Stomach (tissue), 9 donors: ENCODE measurements around the gene MTM1. TPM values are rescaled to one million over a fixed set of nuclear protein-coding genes. Genes with fewer than 3 reads are reported as not detected.

Source experiments
- DNase-seq, 2 donors: peaks; one replicate each; pipeline versions ENCODE4 v3.0.0 to v3.0.0-alpha.2; 2013 to 2019
- H3K27ac ChIP-seq, 5 donors: fragments of 200-600 bp in 4 of 5; sonication (generic) in 4 of 5; one replicate each; pipeline ENCODE4 v1.5.1; 2013 to 2019; ENCODE audit warnings: mild to moderate bottlenecking in 1 of 5, moderate library complexity in 1 of 5
- H3K27me3 ChIP-seq, 3 donors: fragments of 200-600 bp; sonication (generic); one replicate each; pipeline ENCODE4 v1.5.1; 2017 to 2019; ENCODE audit warnings: mixed run types in 1 of 3
- H3K36me3 ChIP-seq, 4 donors: fragments of 200-600 bp; sonication (generic); 1 replicate in 3 of 4; 2 replicates in 1 of 4; pipeline ENCODE4 v1.5.1; 2016 to 2019
- H3K4me1 ChIP-seq, 4 donors: fragments of 200-600 bp; sonication (generic); one replicate each; pipeline ENCODE4 v1.5.1; 2016 to 2019
- H3K4me3 ChIP-seq, 4 donors: fragments of 200-600 bp; sonication (generic) in 3 of 4; one replicate each; pipeline ENCODE4 v1.5.1; 2016 to 2019; ENCODE audit warnings: mild to moderate bottlenecking in 1 of 4
- H3K9me3 ChIP-seq, 4 donors: fragments of 200-600 bp; sonication (generic); one replicate each; pipeline ENCODE4 v1.5.1; 2016 to 2019
- EP300 ChIP-seq: sonication (generic); formaldehyde crosslinking; IDR thresholded peaks from one replicate; pipeline ENCODE4 v1.6.1; 2017; ENCODE audit warnings: antibody characterized with exemption
- POLR2A ChIP-seq, 4 donors: fragments of 450-650 bp; IDR thresholded peaks; one replicate each; pipeline ENCODE4 v1.6.1; 2016; ENCODE audit warnings: antibody characterized with exemption in 4 of 4, control low read depth in 2 of 4, mild to moderate bottlenecking in 1 of 4, moderate library complexity in 1 of 4
- POLR2AphosphoS5 ChIP-seq, 3 donors: sonication (generic); formaldehyde crosslinking; IDR thresholded peaks; one replicate each; pipeline ENCODE4 v1.6.1; 2016; ENCODE audit warnings: antibody characterized with exemption in 3 of 3
- WGBS, 5 donors: extraction: QIAGEN DNeasy Blood & Tissue Kit in 3 of 5; methylation state at CpG; one replicate each; pipeline versions ENCODE4 v1.1.5 to v1.1.7; 2013 to 2018; 5-methylcytosine and 5-hydroxymethylcytosine counted together
- intact Hi-C: fragments of 100-400 bp; cut with DNase I; formaldehyde crosslinking; loops from one replicate; pipeline ENCODE4 v1.15.1; 2023; ENCODE audit warnings: low total_unique reads
- polyA plus RNA-seq, 3 donors: library from polyadenylated mRNA; stranded (reverse); fragments of 200-250 nt; gene quantifications; one replicate each; pipeline ENCODE4 v1.2.3, GENCODE V29; 2013
- total RNA-seq, 5 donors: library from RNA; depleted of rRNA; stranded (reverse); fragments of >200 nt; gene quantifications; one replicate each; pipeline versions ENCODE4 v1.1.0 to v1.2.3, GENCODE V29; 2014 to 2016
- TF ChIP-seq, protein P1 (sequence below), 7 experiments: fragments of 450-650 bp in 4 of 7; fragments of 200-600 bp in 3 of 7; sonication (generic) in 3 of 7; IDR thresholded peaks; one replicate each; pipeline ENCODE4 v1.5.1; 2016 to 2019; ENCODE audit warnings: antibody characterized with exemption in 7 of 7, control low read depth in 2 of 7, mild to moderate bottlenecking in 1 of 7
- donor health status: healthy with polysubstance abuse.
- donor health status: Bipolar disorder and iron deficiency.
- donor health status: healthy.

Gene MTM1
- total and polyA plus RNA-seq, 8 donors: 3.5 to 28.0 (median 6.7) TPM

DNA sequence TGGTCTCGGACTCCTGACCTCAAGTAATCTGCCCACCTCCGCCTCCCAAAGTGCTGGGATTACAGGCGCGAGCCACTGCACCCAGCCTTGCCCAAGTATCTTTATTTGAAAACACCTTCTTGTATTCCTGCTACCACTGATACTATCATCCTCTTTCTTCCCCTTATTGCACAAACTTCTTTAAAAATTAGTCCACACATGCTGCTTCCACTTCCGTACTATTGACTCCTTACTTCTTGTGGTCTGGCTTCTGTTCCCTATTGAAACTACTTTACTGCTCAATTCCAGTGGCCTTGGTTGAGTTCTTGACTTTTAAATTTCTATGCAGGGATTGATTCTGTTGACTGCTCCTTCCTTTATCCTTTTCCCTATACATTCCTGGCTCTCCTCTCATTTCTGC lies 38.8 kb downstream of the MTM1 start:
- Histone ChIP-seq H3K4me3 (no peak overlapping the region), H3K27ac (no peak overlapping the region), H3K36me3 (peaks cover 0 to 12% (median under 1%) of the 10 kb centered on the region in 4 donors), H3K9me3 (no peaks in the 10 kb centered on the region), H3K27me3 (no peaks in the 10 kb centered on the region), H3K4me1 (no peaks in the 10 kb centered on the region)
- 82 to 95% (median 88%) methylated on average over 5 of the region's 5 CpGs for WGBS, 5 donors
- TF ChIP-seq EP300 (no peak), POLR2AphosphoS5 (IDR thresholded peaks at IDR 0.05) (no peak), POLR2A (IDR thresholded peaks at IDR 0.05) (no peak)
- TF ChIP-seq, protein P1, sequence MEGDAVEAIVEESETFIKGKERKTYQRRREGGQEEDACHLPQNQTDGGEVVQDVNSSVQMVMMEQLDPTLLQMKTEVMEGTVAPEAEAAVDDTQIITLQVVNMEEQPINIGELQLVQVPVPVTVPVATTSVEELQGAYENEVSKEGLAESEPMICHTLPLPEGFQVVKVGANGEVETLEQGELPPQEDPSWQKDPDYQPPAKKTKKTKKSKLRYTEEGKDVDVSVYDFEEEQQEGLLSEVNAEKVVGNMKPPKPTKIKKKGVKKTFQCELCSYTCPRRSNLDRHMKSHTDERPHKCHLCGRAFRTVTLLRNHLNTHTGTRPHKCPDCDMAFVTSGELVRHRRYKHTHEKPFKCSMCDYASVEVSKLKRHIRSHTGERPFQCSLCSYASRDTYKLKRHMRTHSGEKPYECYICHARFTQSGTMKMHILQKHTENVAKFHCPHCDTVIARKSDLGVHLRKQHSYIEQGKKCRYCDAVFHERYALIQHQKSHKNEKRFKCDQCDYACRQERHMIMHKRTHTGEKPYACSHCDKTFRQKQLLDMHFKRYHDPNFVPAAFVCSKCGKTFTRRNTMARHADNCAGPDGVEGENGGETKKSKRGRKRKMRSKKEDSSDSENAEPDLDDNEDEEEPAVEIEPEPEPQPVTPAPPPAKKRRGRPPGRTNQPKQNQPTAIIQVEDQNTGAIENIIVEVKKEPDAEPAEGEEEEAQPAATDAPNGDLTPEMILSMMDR (IDR thresholded peaks at IDR 0.05): no peak
- intact Hi-C loops: no loop called here
- no peak for DNase-seq

GRCh38 chrX:150610043-150610442 lies 41.6 kb downstream of the MTM1 start:
- Histone ChIP-seq H3K4me1 (no peaks in the 10 kb centered on the region), H3K36me3 (peaks cover 0 to 28% (median 10%) of the 10 kb centered on the region in 4 donors), H3K4me3 (no peak overlapping the region), H3K9me3 (no peaks in the 10 kb centered on the region), H3K27ac (no peak overlapping the region), H3K27me3 (no peaks in the 10 kb centered on the region)
- TF ChIP-seq EP300: no peak
- TF ChIP-seq, protein P1 (IDR thresholded peaks at IDR 0.05): no peak
- TF ChIP-seq POLR2A (IDR thresholded peaks at IDR 0.05): no peak
- TF ChIP-seq POLR2AphosphoS5 (IDR thresholded peaks at IDR 0.05): no peak
- no peak for DNase-seq
- intact Hi-C loops: no loop called here

DNA sequence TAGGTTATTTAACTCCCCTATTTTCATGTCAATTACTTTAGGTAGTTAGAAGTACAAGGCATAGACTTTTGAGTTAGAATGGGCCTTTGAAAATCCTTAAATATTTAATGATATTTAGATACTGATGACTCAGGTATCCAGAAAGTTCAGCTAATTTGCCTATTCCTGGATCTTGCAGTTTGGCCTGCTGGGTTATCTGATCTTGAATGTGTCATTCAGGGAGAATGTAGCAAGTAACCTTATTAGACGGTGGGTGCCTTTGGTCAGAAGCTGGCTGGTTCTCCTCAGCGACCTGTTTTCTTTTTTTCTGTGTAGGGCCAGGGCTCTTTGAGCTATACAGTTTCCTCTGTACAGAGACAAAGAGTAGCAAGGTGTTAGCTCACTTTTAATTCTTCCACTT lies 42.0 kb downstream of the MTM1 start:
- peaks cover 0 to 32% (median 11%) of the 10 kb centered on the region in 4 donors for H3K36me3 ChIP-seq
- H3K9me3 ChIP-seq: no peaks in the 10 kb centered on the region
- no peak overlapping the region for H3K27ac ChIP-seq
- no peaks in the 10 kb centered on the region for H3K27me3 ChIP-seq
- no peak for DNase-seq
- TF ChIP-seq POLR2AphosphoS5 (IDR thresholded peaks at IDR 0.05): no peak
- no peak for TF ChIP-seq POLR2A (IDR thresholded peaks at IDR 0.05)
- no peak overlapping the region for H3K4me3 ChIP-seq
- intact Hi-C loops: no loop called here
- no peaks in the 10 kb centered on the region for H3K4me1 ChIP-seq
- WGBS, 5 donors: 67 to 82% (median 77%) methylated on average over 2 of the region's 2 CpGs

GRCh38 chrX:150615356-150615755 lies 46.9 kb downstream of the MTM1 start:
- H3K9me3 ChIP-seq: no peaks in the 10 kb centered on the region
- no peak overlapping the region for H3K27ac ChIP-seq
- TF ChIP-seq, protein P1 (IDR thresholded peaks at IDR 0.05): no peak
- no peak for TF ChIP-seq EP300
- TF ChIP-seq POLR2A (IDR thresholded peaks at IDR 0.05): no peak
- TF ChIP-seq POLR2AphosphoS5 (IDR thresholded peaks at IDR 0.05): no peak
- DNase-seq: no peak
- WGBS, 5 donors: 64 to 81% (median 77%) methylated on average over 4 of the region's 4 CpGs
- intact Hi-C loops: no loop called here
- H3K4me3 ChIP-seq: no peak overlapping the region
- H3K27me3 ChIP-seq: no peaks in the 10 kb centered on the region
- peaks cover 0 to 51% (median 27%) of the 10 kb centered on the region in 4 donors for H3K36me3 ChIP-seq
- H3K4me1 ChIP-seq: no peaks in the 10 kb centered on the region

DNA sequence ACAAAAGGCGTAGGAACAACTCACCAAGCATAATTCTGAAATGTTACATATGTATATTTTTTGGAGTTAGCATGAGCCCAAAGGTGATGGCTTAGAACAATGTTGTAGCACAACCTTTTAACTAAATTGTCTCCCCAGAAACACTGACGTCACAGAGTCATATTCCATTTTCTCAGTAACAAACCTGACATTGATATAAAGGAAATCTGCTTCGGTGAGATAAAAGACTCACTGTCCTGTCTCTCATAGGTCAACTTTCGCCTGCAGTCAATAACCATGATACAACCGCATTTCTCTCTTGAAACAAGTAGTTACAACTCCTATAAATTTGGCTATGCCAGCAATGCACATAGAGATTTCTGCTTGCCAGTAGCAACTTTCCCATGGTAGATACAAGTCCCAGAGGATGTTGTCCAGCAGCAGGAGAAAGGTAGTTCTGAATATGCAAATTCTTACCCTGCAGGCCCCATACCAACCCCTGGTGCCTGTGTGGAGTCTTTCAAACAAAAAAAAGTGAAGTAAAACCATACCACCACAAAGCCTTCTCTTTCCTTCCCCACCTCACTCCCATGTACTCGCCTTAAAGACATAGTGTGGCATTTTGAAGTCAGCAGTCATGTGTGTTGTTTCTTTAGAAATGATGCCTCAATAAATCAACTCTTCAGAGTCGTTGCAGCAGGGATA lies 47.9 kb downstream of the MTM1 start:
- Histone ChIP-seq H3K27ac (no peak overlapping the region), H3K9me3 (no peaks in the 10 kb centered on the region), H3K36me3 (peaks cover 0 to 52% (median 34%) of the 10 kb centered on the region in 4 donors), H3K27me3 (no peaks in the 10 kb centered on the region), H3K4me3 (no peak overlapping the region), H3K4me1 (no peaks in the 10 kb centered on the region)
- DNase-seq: no peak
- 69 to 92% (median 89%) methylated on average over 7 of the region's 7 CpGs for WGBS, 5 donors
- intact Hi-C loops: no loop called here
- TF ChIP-seq, protein P1 (IDR thresholded peaks at IDR 0.05): no peak
- TF ChIP-seq POLR2AphosphoS5 (IDR thresholded peaks at IDR 0.05) (no peak), EP300 (no peak), POLR2A (IDR thresholded peaks at IDR 0.05) (no peak)
